GM10266 (cell line): ENCODE results near the gene PGPEP1.

ENCODE experiments used
- DNase-seq: peaks from one replicate; pipeline ENCODE4 v3.0.0; 2012; ENCODE audit errors: extremely low spot score
- TF ChIP-seq, protein P1 (sequence below): IDR thresholded peaks from 2 replicates; pipeline ENCODE4 v1.5.1; 2012; ENCODE audit warnings: mild to moderate bottlenecking, low read depth; ENCODE audit not compliant: control insufficient read depth, insufficient read depth; ENCODE audit errors: missing control alignments

Gene PGPEP1

GRCh38 chr19:18340190-18340989, at the start of gene PGPEP1:
PGPEP1 (plus strand) TSS chr19:18340598; CDS start chr19:18340682, 84 bp downstream.
- TF ChIP-seq, protein P1, sequence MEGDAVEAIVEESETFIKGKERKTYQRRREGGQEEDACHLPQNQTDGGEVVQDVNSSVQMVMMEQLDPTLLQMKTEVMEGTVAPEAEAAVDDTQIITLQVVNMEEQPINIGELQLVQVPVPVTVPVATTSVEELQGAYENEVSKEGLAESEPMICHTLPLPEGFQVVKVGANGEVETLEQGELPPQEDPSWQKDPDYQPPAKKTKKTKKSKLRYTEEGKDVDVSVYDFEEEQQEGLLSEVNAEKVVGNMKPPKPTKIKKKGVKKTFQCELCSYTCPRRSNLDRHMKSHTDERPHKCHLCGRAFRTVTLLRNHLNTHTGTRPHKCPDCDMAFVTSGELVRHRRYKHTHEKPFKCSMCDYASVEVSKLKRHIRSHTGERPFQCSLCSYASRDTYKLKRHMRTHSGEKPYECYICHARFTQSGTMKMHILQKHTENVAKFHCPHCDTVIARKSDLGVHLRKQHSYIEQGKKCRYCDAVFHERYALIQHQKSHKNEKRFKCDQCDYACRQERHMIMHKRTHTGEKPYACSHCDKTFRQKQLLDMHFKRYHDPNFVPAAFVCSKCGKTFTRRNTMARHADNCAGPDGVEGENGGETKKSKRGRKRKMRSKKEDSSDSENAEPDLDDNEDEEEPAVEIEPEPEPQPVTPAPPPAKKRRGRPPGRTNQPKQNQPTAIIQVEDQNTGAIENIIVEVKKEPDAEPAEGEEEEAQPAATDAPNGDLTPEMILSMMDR = peak; percentile 1
- peak; percentile 90 for DNase-seq

- TF ChIP-seq, protein P1 = no peak
- DNase-seq = no peak
These were observed 49.3 kb upstream of the PGPEP1 start for GRCh38 chr19:18291019-18291524.

- TF ChIP-seq, protein P1 = no peak
- peak; percentile 95 for DNase-seq
These were observed 48.6 kb upstream of the PGPEP1 start for GRCh38 chr19:18291590-18292461.

DNA sequence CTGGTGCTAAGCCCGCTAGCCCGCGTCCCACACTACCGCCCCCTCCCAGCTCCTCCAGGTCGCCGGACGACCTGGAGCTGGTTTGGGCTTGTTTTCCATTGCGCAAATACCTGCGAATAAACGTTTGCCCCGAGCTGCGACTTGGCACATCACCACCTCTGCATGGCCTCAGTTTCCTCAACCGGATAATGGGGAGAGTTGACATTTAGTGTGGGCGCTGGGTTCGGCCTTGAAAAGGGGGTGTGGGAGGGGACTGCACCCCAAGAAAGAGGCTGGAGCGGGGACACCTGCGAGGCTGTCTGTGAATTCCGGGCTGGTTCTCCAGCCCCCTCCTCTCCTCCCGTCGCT, 48.0 kb upstream of the PGPEP1 start:
- no peak for DNase-seq
- TF ChIP-seq, protein P1 = no peak

DNA sequence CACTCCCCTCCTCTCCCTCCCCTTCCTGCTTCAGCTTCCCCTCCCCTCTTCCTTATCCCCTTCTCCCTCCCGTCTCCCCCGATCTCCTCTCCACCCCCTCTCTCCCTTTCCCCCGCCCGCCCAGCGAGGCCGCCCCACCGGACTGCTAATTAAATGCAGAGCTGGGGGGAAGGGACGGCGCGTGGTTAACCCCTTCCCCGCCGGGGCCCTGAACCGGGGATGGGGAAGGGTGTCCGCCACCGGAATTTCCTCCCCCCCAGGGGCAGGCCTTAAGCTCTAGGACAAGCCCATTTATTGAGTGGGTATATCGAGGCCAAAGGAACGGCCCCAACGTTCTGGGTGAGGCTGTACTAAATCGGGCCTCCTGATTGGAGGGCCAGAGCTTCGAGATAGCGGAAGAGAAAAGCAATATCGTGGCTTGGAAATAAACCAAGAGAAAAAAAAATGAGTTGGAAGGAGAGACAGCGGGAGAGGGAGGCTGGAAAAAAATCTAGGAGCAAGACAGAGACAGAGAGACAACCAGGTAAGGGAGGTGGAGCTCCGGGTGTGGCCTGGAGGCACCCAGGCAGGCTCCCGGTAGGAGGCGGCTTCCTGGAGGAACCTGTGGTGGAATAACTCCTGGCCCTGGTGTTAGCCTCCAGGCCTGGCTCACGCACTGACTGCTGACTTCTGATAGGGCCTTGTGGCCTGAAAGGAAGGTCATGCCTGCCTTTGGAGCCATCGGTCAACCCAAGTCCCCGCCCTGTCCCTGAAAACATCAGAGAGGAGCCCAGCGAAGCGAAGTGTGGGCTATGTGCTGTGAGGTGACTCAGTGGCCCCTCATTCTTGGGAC, 47.4 kb upstream of the PGPEP1 start:
- DNase-seq = peak; percentile 76
- TF ChIP-seq, protein P1 = no peak

GRCh38 chr19:18293642-18294466, 46.5 kb upstream of the PGPEP1 start:
- no peak for DNase-seq
- TF ChIP-seq, protein P1 = no peak
